Vagina (tissue), 2 donors: Measurements from ENCODE around the gene ESRRA.

Experiments used
- CTCF ChIP-seq, 3 experiments: fragments of 450-650 bp in 2 of 3; fragments of 200-600 bp in 1 of 3; sonication (generic) in 1 of 3; IDR thresholded peaks; one replicate each; pipeline ENCODE4 v1.5.1; 2017 to 2019; ENCODE audit warnings: antibody characterized with exemption in 3 of 3, mild to moderate bottlenecking in 2 of 3, moderate library complexity in 2 of 3
- POLR2A ChIP-seq, 2 donors: fragments of 450-650 bp; IDR thresholded peaks; one replicate each; pipeline ENCODE4 v1.6.1; 2017; ENCODE audit warnings: antibody characterized with exemption in 2 of 2, mild to moderate bottlenecking in 2 of 2, moderate library complexity in 2 of 2

- TF ChIP-seq CTCF (IDR thresholded peaks at IDR 0.05) (no peak), POLR2A (IDR thresholded peaks at IDR 0.05) (no peak)
Observed at GRCh38 chr11:64322925-64323260, 17.6 kb downstream of the ESRRA start.
